ENCODE results near the gene L3MBTL4. TPM values are rescaled to one million over a fixed set of nuclear protein-coding genes. Genes with fewer than 3 reads are reported as not detected.
A peak's percentile ranks its signal among the peaks of the same experiment; 100 is the strongest.
"Not testable (repeated sequence)": the region's sequence is repeated elsewhere in the genome, so short reads cannot be mapped to it uniquely, and the experiment has no call there.

Gene L3MBTL4
- total and polyA plus RNA-seq, 5 experiments from 2014 or later = 0.13 to 0.85 (median 0.18) TPM; not detected in 2

DNA sequence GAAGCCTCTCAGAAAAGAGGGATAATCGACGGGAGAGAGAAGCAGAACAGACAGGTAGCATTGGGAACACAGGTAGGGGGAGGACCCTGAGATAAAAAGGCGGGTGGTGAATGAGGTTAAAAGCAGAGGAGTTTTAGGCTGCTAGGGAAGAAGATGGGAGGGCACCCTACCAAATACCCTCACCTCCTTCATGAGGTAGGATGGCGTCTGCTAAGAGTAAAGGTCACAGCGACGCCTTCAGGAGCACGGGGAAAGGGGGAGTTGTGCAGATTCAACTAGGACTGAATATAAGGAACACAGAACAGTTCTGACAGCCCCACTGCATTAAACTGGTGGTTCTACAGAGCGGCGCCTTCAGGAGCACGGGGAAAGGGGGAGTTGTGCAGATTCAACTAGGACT lies 142.6 kb downstream of the L3MBTL4 start:
- H3K36me3 Mint-ChIP-seq, ATAC-seq, H3K27ac Mint-ChIP-seq, POLR2A ChIA-PET, DNase-seq: not testable (repeated sequence)
- Mint-ChIP-seq H3K4me1 (peaks cover 0 to 11% (median 0%) of the 10 kb centered on the region in 4 donors), H3K27me3 (peaks cover 0 to 34% (median 1%) of the 10 kb centered on the region in 5 donors), H3K4me3 (peak overlapping the region in 1 of 10 donors; percentile 64), H3K9me3 (peaks cover 0 to 19% (median 0%) of the 10 kb centered on the region in 9 donors)

GRCh38 chr18:6271585-6271984 lies 143.1 kb downstream of the L3MBTL4 start:
- no peak for ATAC-seq
- DNase-seq = no peak
- Mint-ChIP-seq H3K4me1 (peaks cover 0 to 11% (median 0%) of the 10 kb centered on the region in 4 donors), H3K27me3 (peaks cover 0 to 34% (median 1%) of the 10 kb centered on the region in 5 donors), H3K9me3 (peaks cover 0 to 19% (median 0%) of the 10 kb centered on the region in 9 donors), H3K36me3 (no peaks in the 10 kb centered on the region), H3K4me3 (peak overlapping the region in 2 of 10 donors; percentile 8 to 64), H3K27ac (no peak overlapping the region)
- POLR2A ChIA-PET = no interaction called here

GRCh38 chr18:6270771-6271216 lies 143.9 kb downstream of the L3MBTL4 start:
- no peaks in the 10 kb centered on the region for H3K36me3 Mint-ChIP-seq
- POLR2A ChIA-PET = no interaction called here
- no peak for ATAC-seq
- peaks cover 0 to 34% (median 1%) of the 10 kb centered on the region in 5 donors for H3K27me3 Mint-ChIP-seq
- H3K4me1 Mint-ChIP-seq = peaks cover 0 to 11% (median 0%) of the 10 kb centered on the region in 4 donors
- H3K27ac Mint-ChIP-seq = no peak overlapping the region
- no peak for DNase-seq
- H3K9me3 Mint-ChIP-seq = peaks cover 0 to 19% (median 0%) of the 10 kb centered on the region in 9 donors
- no peak overlapping the region for H3K4me3 Mint-ChIP-seq

DNA sequence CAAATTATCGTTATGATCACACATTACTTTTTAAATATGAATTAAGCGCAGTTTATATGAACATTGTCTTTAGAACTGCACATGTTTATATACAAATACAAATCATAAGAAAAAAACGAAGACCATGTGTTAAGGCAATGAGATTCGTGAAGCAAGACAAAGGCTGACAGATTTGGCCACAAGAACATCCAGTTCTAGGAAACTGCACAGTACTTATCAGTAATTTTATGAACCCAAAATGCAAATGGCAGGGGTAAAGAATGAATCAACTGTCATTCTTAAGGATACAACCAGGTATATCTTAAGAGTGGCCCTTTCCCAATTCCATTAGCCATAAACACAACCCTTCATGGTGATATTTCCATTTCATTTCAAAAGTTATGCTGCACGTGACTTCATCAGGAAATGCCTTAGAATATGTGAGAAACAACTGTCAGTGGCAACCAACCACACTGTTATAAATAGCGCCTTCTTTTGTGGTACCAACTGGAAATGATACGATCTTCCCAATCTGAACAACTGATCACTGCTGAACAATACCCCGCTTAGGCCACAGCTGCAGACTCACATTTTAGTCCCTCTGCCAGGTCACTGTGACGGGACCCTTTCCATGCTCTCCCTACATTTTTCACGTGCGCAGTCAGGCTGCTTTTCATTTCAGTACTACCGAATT lies 144.9 kb downstream of the L3MBTL4 start:
- Mint-ChIP-seq H3K4me1 (peaks cover 0 to 11% (median 0%) of the 10 kb centered on the region in 4 donors), H3K4me3 (peak overlapping the region in 1 of 10 donors; percentile 46), H3K9me3 (peaks cover 0 to 19% (median 0%) of the 10 kb centered on the region in 9 donors), H3K27ac (no peak overlapping the region), H3K36me3 (no peaks in the 10 kb centered on the region), H3K27me3 (peaks cover 0 to 28% (median 1%) of the 10 kb centered on the region in 5 donors)
- DNase-seq (no peak), ATAC-seq (no peak)
- POLR2A ChIA-PET = no interaction called here

DNA sequence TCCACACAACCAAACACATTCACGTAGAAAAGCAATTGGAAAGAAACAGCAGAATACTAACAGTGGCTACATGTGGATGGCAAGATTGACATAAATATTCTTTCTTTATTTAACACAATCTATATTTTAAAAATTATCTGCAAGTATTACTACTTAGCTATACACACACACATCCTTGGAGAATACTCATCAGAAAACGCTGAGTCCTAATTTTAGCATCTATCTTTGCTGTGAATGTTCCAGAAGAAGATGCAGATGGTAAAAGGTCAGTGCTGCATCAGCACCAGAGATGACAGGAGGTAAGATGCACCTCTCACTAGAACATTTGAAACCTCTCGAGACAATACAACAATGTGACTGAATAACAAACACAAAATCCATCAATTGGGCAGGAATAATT lies 148.5 kb downstream of the L3MBTL4 start:
- Mint-ChIP-seq H3K4me3 (no peak overlapping the region), H3K27ac (no peak overlapping the region), H3K9me3 (peaks cover 0 to 9% (median 2%) of the 10 kb centered on the region in 9 donors), H3K4me1 (peaks cover 0 to 11% (median 0%) of the 10 kb centered on the region in 4 donors), H3K27me3 (peaks cover 0 to 13% (median 0%) of the 10 kb centered on the region in 5 donors), H3K36me3 (no peaks in the 10 kb centered on the region)
- ATAC-seq (no peak), DNase-seq (no peak)
- POLR2A ChIA-PET = no interaction called here

DNA sequence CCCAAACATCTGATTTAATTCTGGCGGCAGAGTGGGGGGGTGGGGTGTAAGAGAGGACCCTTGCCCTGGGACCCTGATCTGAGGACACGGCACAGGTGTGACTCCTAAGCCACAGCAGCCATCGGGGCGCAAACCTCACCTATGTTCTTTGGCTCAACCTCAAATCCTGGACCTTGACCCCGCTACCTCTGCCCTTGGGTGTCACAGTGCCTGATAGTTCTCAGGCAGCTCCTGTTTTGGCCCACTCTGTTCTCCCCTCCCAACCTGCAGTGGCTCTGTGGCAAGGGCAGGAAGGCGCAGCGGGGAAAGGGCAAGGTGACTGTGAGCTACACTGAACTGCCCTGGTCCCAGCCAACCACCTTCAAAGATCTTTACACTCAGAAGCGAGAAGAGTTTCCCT lies 152.8 kb downstream of the L3MBTL4 start:
- peaks cover 6 to 35% (median 21%) of the 10 kb centered on the region in 9 donors for H3K9me3 Mint-ChIP-seq
- peaks cover 0 to 5% (median 1%) of the 10 kb centered on the region in 5 donors for H3K27me3 Mint-ChIP-seq
- peaks cover 0 to 10% (median 0%) of the 10 kb centered on the region in 3 donors for H3K36me3 Mint-ChIP-seq
- DNase-seq (no peak), ATAC-seq (no peak)
- H3K27ac Mint-ChIP-seq = no peak overlapping the region
- POLR2A ChIA-PET = no interaction called here
- no peak overlapping the region for H3K4me3 Mint-ChIP-seq
- no peaks in the 10 kb centered on the region for H3K4me1 Mint-ChIP-seq

DNA sequence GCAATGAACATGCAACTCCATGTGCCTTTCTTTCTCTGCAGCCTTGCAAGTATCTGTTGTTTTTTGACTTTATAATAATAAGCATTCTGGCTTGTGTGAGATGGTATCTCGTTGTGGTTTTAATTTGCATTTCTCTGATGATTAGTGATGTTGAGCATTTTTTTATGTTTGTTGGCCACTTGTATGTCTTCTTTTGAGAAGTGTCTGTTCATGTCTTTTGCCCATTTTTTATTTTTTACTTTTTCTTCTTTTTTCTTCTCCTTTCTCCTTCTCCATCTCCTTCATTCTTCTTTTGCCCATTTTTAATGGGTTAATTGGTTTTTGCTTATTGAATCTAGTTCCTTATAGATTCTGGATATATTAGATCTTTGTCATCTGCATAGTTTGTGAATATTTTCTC lies 155.4 kb downstream of the L3MBTL4 start:
- POLR2A ChIA-PET, ATAC-seq, DNase-seq, H3K4me3 Mint-ChIP-seq, H3K27ac Mint-ChIP-seq, H3K36me3 Mint-ChIP-seq: not testable (repeated sequence)
- peaks cover 6 to 42% (median 21%) of the 10 kb centered on the region in 9 donors for H3K9me3 Mint-ChIP-seq
- H3K27me3 Mint-ChIP-seq = peaks cover 0 to 14% (median 7%) of the 10 kb centered on the region in 5 donors
- H3K4me1 Mint-ChIP-seq = peaks cover 0 to 15% (median 2%) of the 10 kb centered on the region in 4 donors

DNA sequence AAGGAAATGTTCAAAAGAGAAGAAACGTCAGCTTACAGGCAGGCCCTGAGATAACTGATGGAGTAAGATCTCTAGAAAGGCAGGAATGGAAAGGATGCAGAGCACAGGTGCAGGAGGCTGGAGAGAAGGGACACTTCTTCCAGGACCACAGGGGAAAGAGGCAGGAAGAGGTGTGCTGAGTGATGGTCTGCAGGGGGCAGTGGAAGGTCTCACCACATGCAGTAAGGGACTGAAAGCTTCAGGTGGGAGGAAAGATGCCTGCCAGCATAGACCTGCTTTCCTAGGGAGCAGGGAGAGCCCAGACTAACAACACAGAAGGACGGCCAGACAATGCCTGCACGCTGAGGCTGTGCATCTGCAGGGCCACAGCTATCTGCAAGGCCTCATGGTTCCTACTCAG lies 156.8 kb downstream of the L3MBTL4 start:
- ATAC-seq (no peak), DNase-seq (no peak)
- H3K27me3 Mint-ChIP-seq = peaks cover 0 to 14% (median 7%) of the 10 kb centered on the region in 5 donors
- peaks cover 0 to 15% (median 2%) of the 10 kb centered on the region in 4 donors for H3K4me1 Mint-ChIP-seq
- peaks cover 4 to 42% (median 24%) of the 10 kb centered on the region in 9 donors for H3K9me3 Mint-ChIP-seq
- H3K4me3 Mint-ChIP-seq = no peak overlapping the region
- H3K36me3 Mint-ChIP-seq = peaks cover 0 to 10% (median 0%) of the 10 kb centered on the region in 3 donors
- H3K27ac Mint-ChIP-seq = no peak overlapping the region
- POLR2A ChIA-PET = no interaction called here

DNA sequence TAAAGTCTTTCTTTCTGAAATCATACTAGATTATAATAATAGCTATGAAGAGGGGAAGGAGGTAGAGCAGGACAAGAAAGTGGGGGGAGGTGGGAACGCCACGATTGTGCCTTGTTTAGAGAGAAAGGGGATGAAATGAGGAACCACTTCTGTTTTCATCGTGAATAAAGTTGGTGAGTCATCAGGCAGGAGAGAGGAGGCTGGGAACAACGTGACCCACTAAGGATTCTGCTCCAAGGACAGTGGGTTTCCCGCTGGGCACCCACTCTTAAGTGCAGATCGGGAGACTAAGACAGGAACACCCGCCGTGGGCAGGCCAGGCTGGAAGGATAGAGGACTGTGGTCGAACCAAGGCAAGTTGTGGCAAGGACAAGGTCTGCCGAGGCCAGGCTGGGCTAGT lies 158.2 kb downstream of the L3MBTL4 start:
- no peak overlapping the region for H3K27ac Mint-ChIP-seq
- no peak overlapping the region for H3K4me3 Mint-ChIP-seq
- peaks cover 0 to 10% (median 0%) of the 10 kb centered on the region in 3 donors for H3K36me3 Mint-ChIP-seq
- peaks cover 0 to 14% (median 7%) of the 10 kb centered on the region in 5 donors for H3K27me3 Mint-ChIP-seq
- peaks cover 4 to 42% (median 23%) of the 10 kb centered on the region in 9 donors for H3K9me3 Mint-ChIP-seq
- ATAC-seq (no peak), DNase-seq (no peak)
- POLR2A ChIA-PET = no interaction called here
- peaks cover 0 to 15% (median 2%) of the 10 kb centered on the region in 4 donors for H3K4me1 Mint-ChIP-seq

GRCh38 chr18:6255886-6256285 lies 158.8 kb downstream of the L3MBTL4 start:
- no peak overlapping the region for H3K4me3 Mint-ChIP-seq
- peaks cover 0 to 19% (median 2%) of the 10 kb centered on the region in 4 donors for H3K4me1 Mint-ChIP-seq
- peaks cover 0 to 14% (median 7%) of the 10 kb centered on the region in 5 donors for H3K27me3 Mint-ChIP-seq
- no peak for ATAC-seq
- H3K9me3 Mint-ChIP-seq = peaks cover 4 to 42% (median 23%) of the 10 kb centered on the region in 9 donors
- H3K36me3 Mint-ChIP-seq = peaks cover 0 to 10% (median 0%) of the 10 kb centered on the region in 3 donors
- DNase-seq = no peak
- POLR2A ChIA-PET = no interaction called here
- H3K27ac Mint-ChIP-seq = no peak overlapping the region

DNA sequence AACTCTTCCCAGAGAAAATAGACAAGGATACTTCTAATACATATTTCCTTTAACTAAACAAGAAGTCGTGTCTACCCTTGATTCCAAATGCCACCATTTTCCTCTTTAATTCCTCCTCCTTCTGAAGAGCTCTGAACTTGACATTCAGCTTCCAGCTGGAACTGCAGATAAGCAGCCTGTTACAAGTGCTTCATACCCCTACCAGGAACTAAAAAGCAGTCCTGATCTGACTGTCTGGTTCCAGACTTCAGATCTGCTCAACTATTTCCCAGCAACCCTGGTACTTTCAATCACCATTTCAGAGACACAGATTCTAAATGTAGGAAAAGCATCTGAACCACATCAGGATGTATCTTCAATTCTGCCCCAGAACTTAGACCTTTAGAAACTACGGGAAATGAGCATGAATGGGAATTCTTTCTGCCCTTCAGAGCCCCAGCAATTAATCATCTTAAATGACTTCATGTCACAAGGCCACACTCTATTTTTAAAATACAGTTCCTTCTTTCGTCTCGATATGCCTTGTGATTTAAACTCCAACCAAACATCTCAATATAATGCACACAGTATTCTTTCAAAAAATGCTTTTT lies 159.5 kb downstream of the L3MBTL4 start:
- peaks cover 4 to 39% (median 20%) of the 10 kb centered on the region in 9 donors for H3K9me3 Mint-ChIP-seq
- H3K36me3 Mint-ChIP-seq = peaks cover 0 to 10% (median 0%) of the 10 kb centered on the region in 3 donors
- ATAC-seq (no peak), DNase-seq (no peak)
- H3K27me3 Mint-ChIP-seq = peaks cover 0 to 14% (median 7%) of the 10 kb centered on the region in 5 donors
- H3K27ac Mint-ChIP-seq = no peak overlapping the region
- POLR2A ChIA-PET = no interaction called here
- H3K4me1 Mint-ChIP-seq = peaks cover 0 to 26% (median 2%) of the 10 kb centered on the region in 4 donors
- no peak overlapping the region for H3K4me3 Mint-ChIP-seq

- no peak overlapping the region for H3K4me3 Mint-ChIP-seq
Observed at GRCh38 chr18:6254456-6254855, 160.3 kb downstream of the L3MBTL4 start.

DNA sequence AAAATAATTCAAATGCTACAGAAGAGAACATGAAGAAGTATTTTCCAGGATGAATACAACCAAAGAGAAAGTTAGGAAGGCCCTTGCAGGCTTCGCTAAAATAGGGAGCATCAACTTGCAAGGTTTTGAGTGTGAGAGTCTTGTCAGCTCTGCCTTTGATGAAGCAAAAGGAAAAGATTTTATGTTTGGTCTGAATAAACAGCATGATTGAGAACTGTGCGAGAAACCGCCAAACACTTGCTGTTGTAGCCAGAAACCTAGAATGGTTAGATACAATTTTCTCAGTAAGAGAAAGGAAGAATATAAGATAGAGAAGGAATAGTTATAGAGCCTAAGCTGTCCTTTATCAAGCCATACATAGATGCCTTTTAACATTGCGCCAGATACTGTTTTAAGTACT lies 163.6 kb downstream of the L3MBTL4 start:
- POLR2A ChIA-PET = no interaction called here
- DNase-seq = no peak
- Mint-ChIP-seq H3K27ac (no peak overlapping the region), H3K4me1 (peaks cover 0 to 23% (median 0%) of the 10 kb centered on the region in 4 donors), H3K9me3 (peaks cover 0 to 7% (median 0%) of the 10 kb centered on the region in 9 donors), H3K36me3 (no peaks in the 10 kb centered on the region), H3K27me3 (peaks cover 0 to 4% (median 0%) of the 10 kb centered on the region in 5 donors), H3K4me3 (no peak overlapping the region)
- ATAC-seq = no peak

More at GRCh38 chr18:6254456-6254855, 160.3 kb downstream of the L3MBTL4 start:
- peaks cover 2 to 32% (median 13%) of the 10 kb centered on the region in 9 donors for H3K9me3 Mint-ChIP-seq
- POLR2A ChIA-PET = no interaction called here
- H3K36me3 Mint-ChIP-seq = peaks cover 0 to 7% (median 0%) of the 10 kb centered on the region in 3 donors
- DNase-seq (no peak), ATAC-seq (no peak)
- H3K27ac Mint-ChIP-seq = no peak overlapping the region
- peaks cover 0 to 28% (median 2%) of the 10 kb centered on the region in 4 donors for H3K4me1 Mint-ChIP-seq
- peaks cover 0 to 14% (median 7%) of the 10 kb centered on the region in 5 donors for H3K27me3 Mint-ChIP-seq

Data from naive thymus-derived CD8-positive, alpha-beta T cell (primary cell).